ENCODE results near the gene TRIM31. TPM values are rescaled to one million over a fixed set of nuclear protein-coding genes. Genes with fewer than 3 reads are reported as not detected.

Gene TRIM31
- total and polyA plus RNA-seq, 10 of the 15 experiments (the other 5 are each of a cell fraction or from before 2014, with no cell fraction given), result 0.09 to 20.5 (median 0.31) TPM; not detected in 3

DNA sequence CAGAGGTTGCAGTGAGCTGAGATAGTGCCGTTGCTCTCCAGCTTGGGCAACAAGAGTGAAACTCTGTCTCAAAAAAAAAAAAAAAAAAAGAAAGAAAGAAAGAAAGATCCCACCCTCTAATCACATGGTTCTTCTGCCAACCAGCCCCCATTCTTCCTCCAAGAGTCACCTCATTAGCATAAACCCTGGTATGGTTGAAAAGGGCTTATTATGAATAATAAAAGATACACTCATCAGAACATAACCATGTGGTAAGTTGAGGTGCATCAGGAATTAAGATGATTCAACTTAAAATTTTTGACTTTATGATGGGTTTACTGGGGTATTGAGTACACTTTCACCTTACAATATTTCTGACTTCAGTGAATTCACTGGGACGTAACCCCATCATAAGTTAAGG is 22.3 kb upstream of the TRIM31 start:
- 98% methylated on average over 2 of the region's 2 CpGs for WGBS (ENCODE audit: insufficient coverage, insufficient replicate concordance, low lambda C conversion rate, missing lambda C conversion rate)
- intact Hi-C loops (cut with micrococcal nuclease; ENCODE audit: unreplicated experiment), result no loop called here
- RAD21 ChIA-PET (ENCODE audit: unreplicated experiment), result interaction anchor here (0.6 to 8.5 kb wide), 2 partner anchors 30 to 43 kb away, joined by 3 to 333 read pairs; no protein-coding TSS in a partner anchor
- Histone ChIP-seq H2AFZ (ENCODE audit: control insufficient read depth, low read depth, low read length) (no peak overlapping the region), H3K4me2 (ENCODE audit: control insufficient read depth, insufficient read depth) (no peak overlapping the region), H3K9me3 (replicated peaks; ENCODE audit: control insufficient read depth, insufficient read depth, low read length) (no peaks in the 10 kb centered on the region), H3K27ac (ENCODE audit: control insufficient read depth, insufficient read depth) (no peak overlapping the region), H3K4me3 (no peak overlapping the region), H3K27me3 (replicated peaks in 1 of 2; ENCODE audit: control insufficient read depth in 2 of 2, insufficient read depth in 2 of 2, low read length in 1 of 2) (peaks cover 0 to 5% of the 10 kb centered on the region in 2 experiments; a peak in 2 of 4 replicates), H4K20me1 (ENCODE audit: control insufficient read depth, insufficient read depth) (no peaks in the 10 kb centered on the region), H3K36me3 (ENCODE audit: control insufficient read depth in 2 of 2, insufficient read depth in 2 of 2, low read length in 1 of 2) (no peaks in the 10 kb centered on the region), H3K79me2 (ENCODE audit: control insufficient read depth, insufficient read depth, low read length) (no peaks in the 10 kb centered on the region), H3K4me1 (ENCODE audit: control insufficient read depth, insufficient read depth, low read length) (peaks cover 7% of the 10 kb centered on the region; the same call in 1 of the 2 replicates), H3K9ac (ENCODE audit: control insufficient read depth, insufficient read depth, low read length) (no peak overlapping the region)
- SMC1A ChIA-PET (ENCODE audit: uncharacterized antibody, unreplicated experiment), result interaction anchor here (1.2 to 18.7 kb wide), 3 partner anchors 26 to 33 kb away, joined by 4 to 647 read pairs (median 4); partner anchors contain the start of gene TRIM31
- in situ Hi-C loops (cut with MboI), result no loop called here
- no TSS peak for BruUV-seq (replicated peaks)
- ATAC-seq (no peak), DNase-seq (ENCODE audit: low read depth, low spot score) (no peak), FAIRE-seq (no peak)
- CTCF ChIA-PET, result interaction anchor here (0.7 to 8.5 kb wide), 2 partner anchors 31 to 84 kb away, joined by 4 to 561 read pairs; no protein-coding TSS in a partner anchor
- POLR2A ChIA-PET, result no interaction called here
- TF ChIP-seq SRF (IDR thresholded peaks at IDR 0.05; ENCODE audit: low read depth in 2 of 2, low read length in 2 of 2), result no peak
- no peak for TF ChIP-seq SMAD5 (IDR thresholded peaks at IDR 0.05; ENCODE audit: low read depth)
- TF ChIP-seq FOS (IDR thresholded peaks at IDR 0.05; ENCODE audit: borderline replicate concordance, extremely low read depth, insufficient read length), result no peak
- no peak for TF ChIP-seq NFYA (IDR thresholded peaks at IDR 0.05; ENCODE audit: borderline replicate concordance, low read depth, low read length)
- TF ChIP-seq, protein P1, sequence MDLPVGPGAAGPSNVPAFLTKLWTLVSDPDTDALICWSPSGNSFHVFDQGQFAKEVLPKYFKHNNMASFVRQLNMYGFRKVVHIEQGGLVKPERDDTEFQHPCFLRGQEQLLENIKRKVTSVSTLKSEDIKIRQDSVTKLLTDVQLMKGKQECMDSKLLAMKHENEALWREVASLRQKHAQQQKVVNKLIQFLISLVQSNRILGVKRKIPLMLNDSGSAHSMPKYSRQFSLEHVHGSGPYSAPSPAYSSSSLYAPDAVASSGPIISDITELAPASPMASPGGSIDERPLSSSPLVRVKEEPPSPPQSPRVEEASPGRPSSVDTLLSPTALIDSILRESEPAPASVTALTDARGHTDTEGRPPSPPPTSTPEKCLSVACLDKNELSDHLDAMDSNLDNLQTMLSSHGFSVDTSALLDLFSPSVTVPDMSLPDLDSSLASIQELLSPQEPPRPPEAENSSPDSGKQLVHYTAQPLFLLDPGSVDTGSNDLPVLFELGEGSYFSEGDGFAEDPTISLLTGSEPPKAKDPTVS (IDR thresholded peaks at IDR 0.05; ENCODE audit: low read depth, low read length), result no peak
- no peak for TF ChIP-seq ESRRA (IDR thresholded peaks at IDR 0.05; ENCODE audit: low read length)
- no peak for TF ChIP-seq EP300 (IDR thresholded peaks at IDR 0.05; ENCODE audit: borderline replicate concordance in 1 of 2, control insufficient read depth in 1 of 2, low read depth in 2 of 2, low read length in 2 of 2)
- TF ChIP-seq SMAD1 (IDR thresholded peaks at IDR 0.05; ENCODE audit: low read depth, partially characterized antibody), result no peak
- TF ChIP-seq ZNF207 (IDR thresholded peaks at IDR 0.05; ENCODE audit: borderline replicate concordance), result no peak
- TF ChIP-seq, protein P2, sequence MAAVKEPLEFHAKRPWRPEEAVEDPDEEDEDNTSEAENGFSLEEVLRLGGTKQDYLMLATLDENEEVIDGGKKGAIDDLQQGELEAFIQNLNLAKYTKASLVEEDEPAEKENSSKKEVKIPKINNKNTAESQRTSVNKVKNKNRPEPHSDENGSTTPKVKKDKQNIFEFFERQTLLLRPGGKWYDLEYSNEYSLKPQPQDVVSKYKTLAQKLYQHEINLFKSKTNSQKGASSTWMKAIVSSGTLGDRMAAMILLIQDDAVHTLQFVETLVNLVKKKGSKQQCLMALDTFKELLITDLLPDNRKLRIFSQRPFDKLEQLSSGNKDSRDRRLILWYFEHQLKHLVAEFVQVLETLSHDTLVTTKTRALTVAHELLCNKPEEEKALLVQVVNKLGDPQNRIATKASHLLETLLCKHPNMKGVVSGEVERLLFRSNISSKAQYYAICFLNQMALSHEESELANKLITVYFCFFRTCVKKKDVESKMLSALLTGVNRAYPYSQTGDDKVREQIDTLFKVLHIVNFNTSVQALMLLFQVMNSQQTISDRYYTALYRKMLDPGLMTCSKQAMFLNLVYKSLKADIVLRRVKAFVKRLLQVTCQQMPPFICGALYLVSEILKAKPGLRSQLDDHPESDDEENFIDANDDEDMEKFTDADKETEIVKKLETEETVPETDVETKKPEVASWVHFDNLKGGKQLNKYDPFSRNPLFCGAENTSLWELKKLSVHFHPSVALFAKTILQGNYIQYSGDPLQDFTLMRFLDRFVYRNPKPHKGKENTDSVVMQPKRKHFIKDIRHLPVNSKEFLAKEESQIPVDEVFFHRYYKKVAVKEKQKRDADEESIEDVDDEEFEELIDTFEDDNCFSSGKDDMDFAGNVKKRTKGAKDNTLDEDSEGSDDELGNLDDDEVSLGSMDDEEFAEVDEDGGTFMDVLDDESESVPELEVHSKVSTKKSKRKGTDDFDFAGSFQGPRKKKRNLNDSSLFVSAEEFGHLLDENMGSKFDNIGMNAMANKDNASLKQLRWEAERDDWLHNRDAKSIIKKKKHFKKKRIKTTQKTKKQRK (IDR thresholded peaks at IDR 0.05; ENCODE audit: low read depth, low read length), result no peak
- no peak for TF ChIP-seq ZBED1 (IDR thresholded peaks at IDR 0.05; ENCODE audit: borderline replicate concordance)
- TF ChIP-seq MEF2A (IDR thresholded peaks at IDR 0.05; ENCODE audit: insufficient read depth, low read depth, low read length), result no peak
- TF ChIP-seq ZNF622 (IDR thresholded peaks at IDR 0.05), result no peak
- no peak for TF ChIP-seq BCL3 (IDR thresholded peaks at IDR 0.05; ENCODE audit: borderline replicate concordance, insufficient read depth, low read depth, low read length, poor library complexity, severe bottlenecking)
- TF ChIP-seq GABPA (IDR thresholded peaks at IDR 0.05; ENCODE audit: low read depth), result no peak
- no peak for TF ChIP-seq YY1 (IDR thresholded peaks at IDR 0.05; ENCODE audit: low read depth, low read length)

Data from GM12878 (cell line).